Measurements from ENCODE around the gene ANKMY1. TPM values are rescaled to one million over a fixed set of nuclear protein-coding genes. Genes with fewer than 3 reads are reported as not detected.
"Not testable (repeated sequence)": the region's sequence is repeated elsewhere in the genome, so short reads cannot be mapped to it uniquely, and the experiment has no call there.

The ANKMY1 gene
- total RNA-seq, 1 donor from 2014 or later = 7.6 TPM

DNA sequence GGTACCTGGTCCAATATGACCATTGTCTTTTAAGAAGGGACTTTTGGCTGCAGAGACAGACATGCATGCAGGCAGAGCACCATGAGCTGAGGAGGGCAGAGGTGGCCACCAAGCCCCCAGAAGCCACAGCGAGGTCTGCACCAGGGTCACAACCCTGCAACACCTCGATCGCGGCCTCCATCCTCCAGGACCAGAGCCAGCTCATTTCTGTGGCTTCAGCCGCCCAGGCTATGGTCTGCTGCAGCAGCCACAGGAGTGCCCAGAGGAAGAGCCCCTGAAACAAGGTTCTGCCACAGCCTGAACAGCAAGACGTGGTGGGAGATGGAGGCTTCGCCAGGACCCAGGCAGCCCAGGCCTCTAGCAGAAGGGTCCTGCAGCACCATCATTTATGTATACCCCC lies 53.9 kb downstream of the ANKMY1 start:
- no peak for DNase-seq

DNA sequence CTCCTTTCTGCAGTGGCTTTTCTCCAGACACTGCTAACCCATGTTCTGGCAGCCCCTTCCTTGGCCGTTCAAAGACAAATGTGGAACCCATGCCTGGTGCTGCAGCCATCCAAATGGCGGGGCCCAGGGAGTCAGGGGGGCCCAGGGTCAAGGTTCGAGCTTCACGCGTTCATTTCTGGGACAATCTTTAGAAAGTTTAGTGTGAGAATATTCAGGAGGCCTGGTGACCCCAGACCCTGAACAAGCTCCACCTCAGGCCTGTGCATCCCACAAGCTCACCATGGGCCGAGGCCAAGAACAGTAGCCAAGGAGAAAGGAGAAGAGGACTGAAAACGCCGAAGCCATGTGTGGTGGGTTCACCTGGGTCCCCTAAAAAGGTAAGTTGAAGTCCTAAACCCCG lies 54.4 kb downstream of the ANKMY1 start:
- DNase-seq = no peak

- no peak for DNase-seq
Observed at GRCh38 chr2:240502430-240503121, 55.2 kb downstream of the ANKMY1 start.

DNA sequence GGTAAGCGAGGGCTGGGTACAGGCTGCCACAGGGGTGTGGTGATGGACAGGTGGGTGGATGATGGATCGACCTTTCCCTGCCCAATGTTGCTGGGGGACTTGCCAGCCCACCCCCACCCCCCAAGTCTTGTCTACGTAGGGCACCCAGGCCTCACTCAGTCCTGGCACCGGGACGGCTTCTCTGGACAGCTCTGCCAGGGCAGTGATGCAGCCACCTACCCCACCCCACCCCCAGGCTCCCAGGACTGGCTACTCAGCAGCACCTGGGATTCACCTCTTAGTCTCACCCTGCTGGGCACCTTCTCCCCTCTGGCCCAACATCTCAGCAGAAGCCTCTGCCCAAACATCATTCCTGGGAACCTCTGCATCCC lies 55.7 kb downstream of the ANKMY1 start:
- DNase-seq = no peak

DNA sequence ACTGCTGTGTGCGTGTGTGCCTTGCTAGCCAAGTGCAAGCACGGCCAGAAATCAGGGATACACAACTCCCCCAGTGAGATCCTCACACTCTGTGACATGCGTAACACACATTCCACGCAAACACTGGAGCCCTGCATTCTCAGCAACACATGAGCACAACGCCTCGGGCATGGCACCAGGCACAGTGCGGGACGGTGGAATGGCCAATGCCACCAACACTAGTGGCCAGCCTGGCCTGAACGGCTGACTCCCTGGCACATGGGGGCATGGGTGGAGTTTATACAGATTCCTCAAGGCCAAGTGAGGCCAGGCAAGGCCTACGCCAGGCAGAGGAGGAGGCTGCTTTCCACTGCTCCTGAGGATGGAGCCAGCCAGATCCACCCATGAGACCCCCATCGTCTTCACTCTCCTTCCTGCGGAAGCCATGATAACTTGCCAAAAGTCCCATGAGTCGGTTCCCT lies 56.2 kb downstream of the ANKMY1 start:
- no peak for DNase-seq

DNA sequence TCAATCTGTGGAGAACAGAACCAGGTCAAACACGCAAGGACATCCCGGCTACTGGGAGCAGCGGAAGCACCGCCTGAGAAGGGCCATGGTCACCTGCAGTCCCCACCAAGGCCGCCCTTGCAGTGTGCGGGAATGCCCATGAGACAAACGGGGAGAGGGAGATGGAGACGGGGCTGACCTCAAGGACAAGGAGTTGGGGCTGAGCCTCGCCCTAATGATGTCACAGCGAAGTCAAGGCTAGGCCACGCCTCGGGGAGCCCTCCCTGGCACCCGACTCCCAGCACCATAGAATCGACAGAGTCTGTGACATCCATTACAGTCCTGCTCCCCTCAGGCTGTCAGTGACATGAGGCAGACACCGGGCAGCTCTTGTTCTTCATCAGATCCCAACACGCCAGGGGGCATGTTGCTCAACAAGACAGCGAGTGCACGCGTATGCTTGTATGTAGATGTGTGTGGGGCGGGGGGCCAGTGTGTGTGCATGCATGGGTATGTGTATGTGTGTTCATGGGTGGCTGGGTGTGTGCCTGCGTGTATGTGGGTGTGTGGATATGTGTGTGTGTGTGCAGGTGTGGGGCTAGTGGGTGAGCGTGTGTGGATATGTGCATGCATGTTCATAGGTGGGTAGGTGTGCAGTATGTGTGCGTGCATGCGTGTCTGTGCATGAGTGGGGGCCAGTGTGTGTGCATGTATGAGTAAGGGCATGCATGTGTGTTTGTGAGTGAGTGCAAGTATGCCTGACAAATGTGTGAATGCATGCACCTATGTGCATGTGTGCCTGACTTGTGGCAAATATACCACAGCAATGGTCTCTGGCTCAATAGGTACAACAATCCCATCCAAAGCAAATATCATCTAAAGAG lies 57.0 kb downstream of the ANKMY1 start:
- no peak for DNase-seq

- DNase-seq = no peak
Observed at GRCh38 chr2:240499309-240500301, 58.2 kb downstream of the ANKMY1 start.

DNA sequence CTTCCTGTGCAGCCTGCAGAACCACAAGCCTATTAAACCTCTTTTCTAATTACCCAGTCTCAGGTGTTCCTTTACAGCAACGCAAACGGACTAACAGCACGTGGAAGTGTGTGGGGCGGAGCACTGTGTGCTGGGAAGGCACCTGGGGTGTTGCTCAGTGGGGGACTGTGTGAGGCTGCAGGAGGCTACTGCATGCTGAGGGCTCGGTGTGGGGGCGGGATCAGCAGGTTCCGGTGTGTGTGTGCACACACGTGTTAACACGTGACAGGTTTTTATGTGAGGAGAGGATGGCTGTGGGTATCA lies 58.9 kb downstream of the ANKMY1 start:
- DNase-seq = no peak

DNA sequence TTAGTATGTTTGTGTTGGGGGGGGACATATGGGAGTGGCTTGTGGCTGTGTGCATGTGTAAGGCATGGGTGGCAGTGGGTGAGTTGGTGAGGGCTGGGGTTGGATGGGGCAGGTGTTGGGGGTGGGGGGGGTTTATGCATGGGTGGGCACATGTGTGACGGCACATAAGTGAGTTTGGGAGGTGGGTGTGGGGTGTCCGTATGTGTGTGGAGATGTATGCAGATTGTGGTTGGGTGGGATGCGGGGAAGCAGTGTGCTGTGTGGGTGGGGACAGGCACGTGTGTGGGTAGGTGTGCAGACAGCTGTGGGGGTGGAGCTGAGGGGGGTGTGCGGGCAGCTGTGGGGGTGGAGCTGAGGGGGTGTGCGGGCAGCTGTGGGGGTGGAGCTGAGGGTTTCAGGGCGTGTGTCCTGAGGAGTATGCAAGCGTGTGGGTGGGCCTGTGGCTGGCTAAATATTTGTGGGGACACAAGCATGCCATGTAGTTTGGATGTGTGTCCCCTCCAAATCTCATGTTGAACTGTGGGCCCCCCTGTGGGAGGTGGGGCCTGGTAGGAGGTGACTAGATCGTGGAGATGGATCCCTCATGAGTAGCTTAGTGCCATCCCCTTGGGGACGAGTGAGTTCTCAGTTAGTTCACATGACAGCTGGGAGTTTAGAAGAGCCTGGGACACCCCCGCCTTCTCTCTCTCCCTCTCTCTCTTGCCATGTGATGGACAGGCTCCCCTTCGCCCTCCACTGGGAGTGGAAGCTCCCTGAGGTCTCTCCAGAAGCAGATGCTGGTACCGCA lies 59.4 kb downstream of the ANKMY1 start:
- DNase-seq = no peak

DNA sequence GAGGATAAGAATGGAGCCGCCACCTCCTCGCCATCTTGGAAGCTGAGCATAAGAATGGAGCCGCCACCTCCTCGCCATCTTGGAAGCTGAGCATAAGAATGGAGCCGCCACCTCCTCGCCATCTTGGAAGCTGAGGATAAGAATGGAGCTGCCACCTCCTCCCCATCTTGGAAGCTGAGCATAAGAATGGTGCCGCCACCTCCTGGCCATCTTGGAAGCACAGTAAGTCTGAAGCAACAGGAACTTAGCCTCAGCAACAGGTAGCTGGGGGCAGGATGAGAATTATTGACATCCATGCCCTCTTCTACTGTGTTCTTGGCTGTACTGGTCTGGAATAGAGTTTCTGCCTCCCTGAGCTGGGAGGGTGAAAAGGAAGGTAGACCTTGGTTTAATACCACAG lies 60.7 kb downstream of the ANKMY1 start:
- not testable (repeated sequence) for DNase-seq

DNA sequence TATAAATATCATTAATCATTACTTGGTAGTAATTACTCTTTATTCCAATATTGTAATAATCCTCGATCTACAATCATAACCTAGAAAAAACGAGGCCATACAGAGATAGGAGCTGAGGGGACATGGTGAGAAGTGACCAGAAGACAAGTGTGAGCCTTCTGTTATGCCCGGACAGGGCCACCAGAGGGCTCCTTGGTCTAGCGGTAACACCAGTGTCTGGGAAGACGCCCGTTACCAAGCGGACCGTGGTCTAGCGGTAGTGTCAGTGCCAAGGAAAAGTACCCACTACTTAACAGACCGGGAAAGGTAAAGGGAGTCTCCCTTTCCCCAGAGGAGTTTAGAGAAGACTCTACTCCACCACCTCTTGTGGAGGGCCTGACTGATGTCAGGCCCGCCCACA lies 62.8 kb downstream of the ANKMY1 start:
- DNase-seq = not testable (repeated sequence)

DNA sequence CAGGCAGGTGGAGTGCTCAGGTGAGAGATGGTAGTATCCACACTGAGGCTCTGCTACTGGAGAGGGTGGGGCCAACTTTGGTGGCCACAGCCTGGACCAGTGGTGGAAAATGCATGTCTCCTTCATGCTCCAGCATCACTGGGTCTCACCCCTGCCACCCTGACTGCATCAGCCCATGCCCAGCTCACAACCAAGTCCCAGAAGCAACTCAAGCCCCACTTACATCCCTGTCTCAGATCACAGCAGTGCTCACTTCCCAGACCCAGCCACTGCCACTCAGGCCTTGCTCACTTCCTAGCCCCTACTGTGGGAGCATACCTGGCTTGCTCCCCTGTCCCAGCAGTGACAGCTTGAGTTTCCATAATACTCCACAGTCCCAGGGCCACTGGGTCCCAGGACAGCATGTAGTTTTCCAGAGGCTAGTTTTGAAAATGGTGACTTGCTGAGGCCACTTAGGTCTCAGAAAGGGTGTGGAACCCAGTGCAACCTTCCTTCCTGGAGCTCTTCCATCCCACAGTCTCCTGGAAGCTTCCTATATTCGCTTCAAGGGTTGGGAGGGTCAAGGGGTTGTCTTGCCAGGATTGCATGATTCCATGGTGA lies 63.5 kb downstream of the ANKMY1 start:
- DNase-seq = no peak

- no peak for DNase-seq
Observed at GRCh38 chr2:240491483-240491882, 66.3 kb downstream of the ANKMY1 start.

GRCh38 chr2:240482141-240482540 lies 75.6 kb downstream of the ANKMY1 start:
- no peak for DNase-seq

DNA sequence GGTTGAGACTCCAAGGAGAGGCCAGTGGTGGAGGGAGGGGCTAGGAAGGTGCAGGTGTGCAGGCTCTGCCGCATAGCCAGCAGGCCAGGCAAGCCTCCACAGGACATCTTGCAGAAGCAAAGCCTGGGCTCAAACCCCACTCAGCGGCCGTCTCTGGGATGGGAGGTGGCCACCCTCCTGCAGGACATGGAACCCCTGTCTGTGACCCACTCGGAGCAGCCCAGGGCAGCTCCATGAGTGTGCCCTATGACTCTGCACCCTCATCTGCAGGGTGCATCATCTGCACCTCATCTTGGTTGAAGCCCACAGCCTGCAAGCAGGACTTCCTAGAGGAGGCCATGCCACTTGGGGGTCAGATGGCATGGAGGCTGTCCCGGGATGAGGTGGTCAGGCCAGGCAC lies 76.1 kb downstream of the ANKMY1 start:
- DNase-seq = no peak

- no peak for DNase-seq
Observed at GRCh38 chr2:240480834-240481623, 76.8 kb downstream of the ANKMY1 start.

- DNase-seq = no peak
Observed at GRCh38 chr2:240479111-240479501, 78.7 kb downstream of the ANKMY1 start.

DNA sequence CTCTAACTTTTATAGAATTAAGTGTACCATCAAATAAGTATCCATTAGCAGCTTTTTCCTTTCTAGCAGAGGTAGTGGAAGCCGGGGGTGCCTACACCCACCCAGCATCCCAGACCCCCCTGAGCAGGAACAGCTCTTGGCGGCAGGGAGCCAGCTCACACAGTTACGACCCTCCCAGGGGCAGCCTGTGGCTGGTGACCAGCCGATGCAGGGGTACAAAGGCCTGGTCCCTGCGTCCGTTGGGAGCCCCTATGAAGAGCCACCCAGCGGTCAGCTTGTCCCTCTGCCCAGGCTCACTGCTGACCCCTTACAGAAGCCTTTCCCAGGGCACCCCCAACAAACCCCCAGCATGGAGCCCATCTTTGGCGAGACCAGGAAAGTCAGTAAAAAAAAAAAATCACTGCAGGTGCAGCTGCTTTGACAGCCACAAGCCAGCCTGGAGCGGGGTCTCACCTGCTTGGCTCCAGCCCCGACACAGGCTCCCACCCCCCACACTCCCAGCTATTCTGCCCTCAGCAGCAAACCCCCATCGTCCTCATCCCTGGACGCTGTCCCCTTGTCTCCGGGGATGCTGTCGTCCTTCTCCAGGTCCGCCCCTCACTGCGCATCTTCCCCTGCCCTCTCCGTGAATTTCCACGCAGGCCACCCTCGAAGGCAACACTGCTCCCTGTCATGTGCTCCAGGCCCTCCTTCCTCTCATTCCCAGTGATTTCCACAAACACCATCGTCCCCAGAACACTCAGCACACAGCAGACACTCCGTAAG lies 79.3 kb downstream of the ANKMY1 start:
- DNase-seq = no peak

- DNase-seq = no peak
Observed at GRCh38 chr2:240477916-240478315, 79.9 kb downstream of the ANKMY1 start.

GRCh38 chr2:240473211-240473610 lies 84.6 kb downstream of the ANKMY1 start:
- no peak for DNase-seq
